Measurements from ENCODE around the gene C7orf25.

Gene C7orf25

DNA sequence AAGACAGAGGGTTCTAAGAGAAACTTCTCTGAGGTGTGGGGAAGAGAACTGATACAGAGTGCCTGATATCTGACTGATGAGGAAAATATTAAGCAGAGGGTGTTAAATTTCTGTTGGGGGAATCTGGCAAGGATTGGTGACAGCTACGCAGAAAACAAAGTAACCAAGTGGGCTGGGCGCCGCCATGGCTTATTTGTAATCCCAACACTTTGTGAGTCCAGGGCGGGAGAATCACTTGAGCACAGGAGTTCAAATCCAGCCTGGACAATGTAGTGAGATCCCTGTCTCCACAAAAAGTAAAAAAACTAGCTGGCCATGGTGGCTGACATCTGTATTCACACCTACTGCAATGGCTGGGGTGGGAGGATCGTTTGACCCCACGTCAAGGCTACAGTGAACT, 2.1 kb upstream of the C7orf25 start:
- Histone ChIP-seq H3K4me3 (ENCODE audit: low read length) (no peak overlapping the region), H3K79me2 (ENCODE audit: control insufficient read depth, low read length) (peaks cover 16% of the 10 kb centered on the region), H3K4me2 (ENCODE audit: low read length) (no peak overlapping the region), H3K9me3 (ENCODE audit: control insufficient read depth, insufficient read depth, low read length) (no peaks in the 10 kb centered on the region), H3K27me3 (ENCODE audit: control insufficient read depth, low read length) (no peaks in the 10 kb centered on the region), H3K9me2 (replicated peaks; ENCODE audit: control insufficient read depth, low read length) (no peaks in the 10 kb centered on the region), H3F3A (ENCODE audit: control insufficient read depth, insufficient read depth) (peaks cover 28% of the 10 kb centered on the region), H3K36me3 (ENCODE audit: control insufficient read depth, low read length) (peaks cover 55% of the 10 kb centered on the region), H3K27ac (ENCODE audit: low read depth, low read length) (no peak overlapping the region), H4K20me1 (ENCODE audit: control insufficient read depth, insufficient read depth, low read depth, low read length) (no peaks in the 10 kb centered on the region), H3K4me1 (ENCODE audit: control insufficient read depth, low read length) (peaks cover 35% of the 10 kb centered on the region)
- TF ChIP-seq, protein P1, sequence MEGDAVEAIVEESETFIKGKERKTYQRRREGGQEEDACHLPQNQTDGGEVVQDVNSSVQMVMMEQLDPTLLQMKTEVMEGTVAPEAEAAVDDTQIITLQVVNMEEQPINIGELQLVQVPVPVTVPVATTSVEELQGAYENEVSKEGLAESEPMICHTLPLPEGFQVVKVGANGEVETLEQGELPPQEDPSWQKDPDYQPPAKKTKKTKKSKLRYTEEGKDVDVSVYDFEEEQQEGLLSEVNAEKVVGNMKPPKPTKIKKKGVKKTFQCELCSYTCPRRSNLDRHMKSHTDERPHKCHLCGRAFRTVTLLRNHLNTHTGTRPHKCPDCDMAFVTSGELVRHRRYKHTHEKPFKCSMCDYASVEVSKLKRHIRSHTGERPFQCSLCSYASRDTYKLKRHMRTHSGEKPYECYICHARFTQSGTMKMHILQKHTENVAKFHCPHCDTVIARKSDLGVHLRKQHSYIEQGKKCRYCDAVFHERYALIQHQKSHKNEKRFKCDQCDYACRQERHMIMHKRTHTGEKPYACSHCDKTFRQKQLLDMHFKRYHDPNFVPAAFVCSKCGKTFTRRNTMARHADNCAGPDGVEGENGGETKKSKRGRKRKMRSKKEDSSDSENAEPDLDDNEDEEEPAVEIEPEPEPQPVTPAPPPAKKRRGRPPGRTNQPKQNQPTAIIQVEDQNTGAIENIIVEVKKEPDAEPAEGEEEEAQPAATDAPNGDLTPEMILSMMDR (IDR thresholded peaks at IDR 0.05; ENCODE audit: low read depth, low read length, poor library complexity, severe bottlenecking): no peak
- no peak for TF ChIP-seq EZH2phosphoT487 (IDR thresholded peaks at IDR 0.05; ENCODE audit: borderline replicate concordance, low read length)

DNA sequence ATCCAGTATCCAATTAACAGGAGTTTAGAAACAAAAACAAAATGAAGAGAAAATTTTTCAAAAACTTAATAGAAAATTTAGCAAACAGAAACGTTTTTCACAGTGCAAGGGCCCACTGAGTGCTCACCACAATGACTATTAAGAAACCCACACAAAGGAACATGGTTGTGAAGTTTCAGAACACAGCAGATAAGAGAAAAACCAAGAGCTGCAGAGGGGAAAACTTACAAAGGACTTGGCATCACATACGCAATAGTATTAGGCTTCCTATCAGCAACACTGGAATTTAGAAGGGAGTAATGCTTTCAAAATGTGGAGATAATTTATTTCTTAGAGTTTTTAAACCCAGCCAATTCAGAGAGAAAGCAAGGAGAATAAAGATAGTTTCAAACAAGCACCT, 1.7 kb upstream of the C7orf25 start:
- no peaks in the 10 kb centered on the region for H4K20me1 ChIP-seq (ENCODE audit: control insufficient read depth, insufficient read depth, low read depth, low read length)
- no peak overlapping the region for H3K4me2 ChIP-seq (ENCODE audit: low read length)
- no peak overlapping the region for H3K4me3 ChIP-seq (ENCODE audit: low read length)
- H3K36me3 ChIP-seq (ENCODE audit: control insufficient read depth, low read length): peaks cover 53% of the 10 kb centered on the region
- TF ChIP-seq, protein P1 (IDR thresholded peaks at IDR 0.05; ENCODE audit: low read depth, low read length, poor library complexity, severe bottlenecking): no peak
- no peak for TF ChIP-seq EZH2phosphoT487 (IDR thresholded peaks at IDR 0.05; ENCODE audit: borderline replicate concordance, low read length)
- H3K4me1 ChIP-seq (ENCODE audit: control insufficient read depth, low read length): peaks cover 35% of the 10 kb centered on the region
- no peak overlapping the region for H3K27ac ChIP-seq (ENCODE audit: low read depth, low read length)
- H3K79me2 ChIP-seq (ENCODE audit: control insufficient read depth, low read length): peaks cover 16% of the 10 kb centered on the region
- H3K9me2 ChIP-seq (replicated peaks; ENCODE audit: control insufficient read depth, low read length): no peaks in the 10 kb centered on the region
- peaks cover 28% of the 10 kb centered on the region for H3F3A ChIP-seq (ENCODE audit: control insufficient read depth, insufficient read depth)
- H3K9me3 ChIP-seq (ENCODE audit: control insufficient read depth, insufficient read depth, low read length): no peaks in the 10 kb centered on the region
- H3K27me3 ChIP-seq (ENCODE audit: control insufficient read depth, low read length): no peaks in the 10 kb centered on the region

DNA sequence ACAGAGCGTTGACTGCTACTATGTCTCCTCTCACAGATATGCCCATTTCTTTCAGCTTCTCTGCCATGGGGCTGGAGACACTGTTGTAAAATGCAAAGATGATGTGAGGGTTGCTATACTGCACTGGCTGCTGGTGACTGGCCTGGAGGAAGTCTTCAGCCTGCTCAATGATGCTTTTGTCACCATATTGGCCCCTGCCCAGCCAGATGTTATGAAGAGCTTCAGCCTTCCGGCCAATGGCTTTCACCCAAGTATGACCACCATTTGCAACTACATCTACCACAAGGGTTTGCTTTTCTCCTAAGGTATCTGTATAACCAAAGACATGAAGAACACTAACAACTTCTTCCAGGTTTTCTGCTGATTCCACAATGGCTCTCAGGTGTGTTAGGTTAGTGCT, 1.6 kb downstream of the C7orf25 start:
- Histone ChIP-seq H3K4me2 (ENCODE audit: low read length) (peak overlapping the region; percentile 81), H3K4me3 (ENCODE audit: low read length) (peak overlapping the region; percentile 86), H3F3A (ENCODE audit: control insufficient read depth, insufficient read depth) (peaks cover 24% of the 10 kb centered on the region), H3K27ac (ENCODE audit: low read depth, low read length) (no peak overlapping the region), H3K27me3 (ENCODE audit: control insufficient read depth, low read length) (no peaks in the 10 kb centered on the region), H3K36me3 (ENCODE audit: control insufficient read depth, low read length) (peaks cover 22% of the 10 kb centered on the region), H3K9me3 (ENCODE audit: control insufficient read depth, insufficient read depth, low read length) (no peaks in the 10 kb centered on the region), H3K4me1 (ENCODE audit: control insufficient read depth, low read length) (peaks cover 24% of the 10 kb centered on the region), H3K9me2 (replicated peaks; ENCODE audit: control insufficient read depth, low read length) (no peaks in the 10 kb centered on the region), H4K20me1 (ENCODE audit: control insufficient read depth, insufficient read depth, low read depth, low read length) (no peaks in the 10 kb centered on the region), H3K79me2 (ENCODE audit: control insufficient read depth, low read length) (peaks cover 16% of the 10 kb centered on the region)
- TF ChIP-seq, protein P1 (IDR thresholded peaks at IDR 0.05; ENCODE audit: low read depth, low read length, poor library complexity, severe bottlenecking): no peak
- TF ChIP-seq EZH2phosphoT487 (IDR thresholded peaks at IDR 0.05; ENCODE audit: borderline replicate concordance, low read length): no peak
